Activated T-helper 17 cell treated with anti-CD3 and anti-CD28 coated beads, Interleukin-2, amount 50 U/mL, for 72 hours (primary cell): Measurements from ENCODE around the gene PAOX. TPM values are rescaled to one million over a fixed set of nuclear protein-coding genes. Genes with fewer than 3 reads are reported as not detected.

Experiments used
- ATAC-seq: fragments of 150-1000 bp; cut with Tn5 transposase; replicated peaks from 2 replicates; pipeline ENCODE4 v1.10.0; 2021; ENCODE audit warnings: mild to moderate bottlenecking, moderate library complexity
- H3K27ac Mint-ChIP-seq: one replicate; pipeline ENCODE4 v1.8.0; 2022; ENCODE audit warnings: mixed read lengths
- H3K27me3 Mint-ChIP-seq: one replicate; pipeline ENCODE4 v1.8.0; 2022; ENCODE audit warnings: mixed read lengths
- H3K36me3 Mint-ChIP-seq: one replicate; pipeline ENCODE4 v1.8.0; 2022; ENCODE audit warnings: low read depth, mild to moderate bottlenecking, mixed read lengths
- H3K4me1 Mint-ChIP-seq: one replicate; pipeline ENCODE4 v1.8.0; 2022; ENCODE audit warnings: mixed read lengths
- H3K4me3 Mint-ChIP-seq: one replicate; pipeline ENCODE4 v1.8.0; 2022; ENCODE audit warnings: mild to moderate bottlenecking, mixed read lengths
- H3K9me3 Mint-ChIP-seq: one replicate; pipeline ENCODE4 v1.8.0; 2022; ENCODE audit warnings: mixed read lengths
- total RNA-seq, 2 donors: library from RNA; stranded (reverse); gene quantifications; one replicate each; pipeline ENCODE4 v1.2.3, GENCODE V29; 2022

Gene PAOX
- total RNA-seq, 2 donors from 2014 or later: 3.0 to 9.2 TPM

DNA sequence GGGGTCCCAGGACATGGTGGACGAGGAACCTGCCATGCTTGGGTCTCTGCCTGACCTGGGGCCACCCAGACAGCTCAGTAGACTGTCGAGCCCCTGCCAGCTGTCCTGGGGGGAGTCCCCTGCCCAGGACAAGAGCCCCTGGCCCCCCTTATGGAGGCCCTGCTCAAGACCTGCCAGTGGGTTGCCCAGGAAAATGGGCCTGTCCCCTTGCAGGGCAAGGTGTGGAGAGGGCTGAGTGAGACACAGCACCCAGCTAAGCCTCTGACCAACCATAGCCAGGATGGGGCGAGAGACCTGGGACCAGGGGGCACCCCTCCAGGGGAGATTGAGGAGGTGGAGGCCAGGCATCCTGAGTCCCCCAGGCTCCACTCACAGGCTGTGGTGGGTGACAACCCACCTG lies 23.1 kb upstream of the PAOX start:
- no peaks in the 10 kb centered on the region for H3K4me1 Mint-ChIP-seq
- H3K27ac Mint-ChIP-seq: no peak overlapping the region
- H3K4me3 Mint-ChIP-seq: peak overlapping the region; percentile 53
- no peaks in the 10 kb centered on the region for H3K27me3 Mint-ChIP-seq
- no peaks in the 10 kb centered on the region for H3K9me3 Mint-ChIP-seq
- no peak for ATAC-seq
- H3K36me3 Mint-ChIP-seq: no peaks in the 10 kb centered on the region

GRCh38 chr10:133356549-133357284 lies 22.3 kb upstream of the PAOX start:
- peak; percentile 2 for ATAC-seq
- Mint-ChIP-seq H3K4me1 (peaks cover 2% of the 10 kb centered on the region), H3K4me3 (peak overlapping the region; percentile 53), H3K9me3 (no peaks in the 10 kb centered on the region), H3K27me3 (no peaks in the 10 kb centered on the region), H3K27ac (no peak overlapping the region), H3K36me3 (peaks cover 2% of the 10 kb centered on the region)

DNA sequence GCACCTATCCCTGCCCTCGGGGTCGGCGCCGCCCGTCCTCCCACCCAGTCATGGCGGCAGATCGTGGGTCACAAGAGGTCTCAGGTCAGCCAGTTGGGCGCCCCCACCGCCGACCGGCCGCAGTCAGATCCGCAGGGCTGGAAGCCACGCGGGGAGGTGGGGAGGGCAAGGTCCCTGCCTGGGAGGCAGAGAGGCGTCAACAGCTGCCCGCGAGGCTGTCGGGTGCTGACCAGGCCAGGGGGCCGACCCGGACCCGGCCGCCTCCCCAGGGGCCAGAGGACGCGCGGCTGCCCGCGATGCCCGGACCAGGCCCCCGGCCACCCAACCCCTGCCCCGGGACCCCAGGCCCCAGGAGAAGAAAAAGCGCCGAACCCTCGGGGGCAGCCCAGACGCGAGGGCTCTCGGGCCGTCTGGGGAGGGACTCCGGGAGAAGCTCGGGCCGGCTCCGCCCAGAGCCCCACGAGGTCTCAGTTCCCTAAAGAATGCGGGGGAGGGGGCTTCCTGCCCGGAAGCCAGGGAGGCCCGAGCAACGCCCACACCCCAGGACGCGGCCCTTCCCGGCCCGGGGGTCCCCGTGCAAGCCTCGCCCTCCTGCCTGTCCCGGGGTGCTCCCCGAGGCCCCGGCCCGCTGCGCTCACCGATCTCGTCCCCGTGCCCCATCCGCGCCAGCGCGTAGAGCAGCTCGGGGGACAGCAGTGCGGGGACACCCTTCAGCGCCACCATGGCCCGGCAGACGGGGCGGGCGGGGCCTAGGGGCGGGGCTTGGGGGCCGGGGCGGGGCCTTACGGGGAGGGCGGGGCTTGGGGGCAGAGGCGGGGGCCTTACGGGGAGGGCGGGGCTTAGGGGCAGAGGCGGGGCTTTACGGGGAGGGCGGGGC lies 21.5 kb upstream of the PAOX start, which contains the start of gene FUOM:
TSS of gene FUOM (minus strand) at position 735 of the 877 bp plus-strand sequence. CDS start at position 723, 12 bp downstream.
- no peaks in the 10 kb centered on the region for H3K27me3 Mint-ChIP-seq
- H3K4me1 Mint-ChIP-seq: peaks cover 6% of the 10 kb centered on the region
- peak; percentile 87 for ATAC-seq
- peak within 1 kb of the TSS; percentile 53 for H3K4me3 Mint-ChIP-seq
- peaks cover 10% of the 10 kb centered on the region for H3K36me3 Mint-ChIP-seq
- H3K9me3 Mint-ChIP-seq: no peaks in the 10 kb centered on the region
- no peak within 1 kb of the TSS for H3K27ac Mint-ChIP-seq

DNA sequence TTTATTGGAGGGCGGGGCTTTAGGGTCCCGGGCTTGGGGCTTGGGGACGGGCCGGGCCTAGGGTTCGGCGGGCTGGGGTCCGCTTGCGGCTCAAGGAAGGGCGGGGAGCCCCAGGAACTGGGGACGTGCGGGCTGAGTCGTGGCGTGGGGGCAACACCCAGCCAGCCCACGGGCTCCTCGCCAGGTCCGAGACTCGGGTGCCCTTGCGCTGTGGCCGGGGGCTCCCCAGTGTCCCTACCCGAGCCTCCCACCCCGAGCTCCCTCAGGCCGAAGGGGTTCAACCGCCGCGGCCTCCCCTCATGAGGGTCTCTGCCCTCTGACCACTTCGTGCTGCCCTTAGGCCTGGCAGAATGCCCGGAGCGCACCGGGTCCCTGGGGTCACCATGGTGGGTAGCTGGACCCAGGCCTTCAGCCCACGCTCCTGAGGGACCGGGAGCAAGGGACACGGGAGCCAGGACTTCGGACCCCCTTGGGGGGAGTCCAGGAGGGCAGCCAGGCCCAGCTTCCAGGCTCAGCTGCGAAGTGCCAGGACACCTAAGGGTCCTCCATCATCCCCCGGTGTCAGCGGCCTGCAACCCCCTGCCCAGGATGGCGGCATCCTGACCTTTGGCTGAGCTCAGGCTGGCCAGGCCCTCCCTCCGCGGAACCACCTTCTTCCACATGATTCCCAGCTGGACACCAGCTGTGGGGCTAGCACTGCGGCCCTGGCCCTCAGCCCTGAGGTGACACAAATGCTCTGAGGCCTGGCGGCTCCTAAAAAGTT lies 20.7 kb upstream of the PAOX start:
- Mint-ChIP-seq H3K27me3 (no peaks in the 10 kb centered on the region), H3K27ac (no peak overlapping the region), H3K4me1 (peaks cover 6% of the 10 kb centered on the region), H3K36me3 (peaks cover 18% of the 10 kb centered on the region), H3K4me3 (no peak overlapping the region), H3K9me3 (no peaks in the 10 kb centered on the region)
- no peak for ATAC-seq

DNA sequence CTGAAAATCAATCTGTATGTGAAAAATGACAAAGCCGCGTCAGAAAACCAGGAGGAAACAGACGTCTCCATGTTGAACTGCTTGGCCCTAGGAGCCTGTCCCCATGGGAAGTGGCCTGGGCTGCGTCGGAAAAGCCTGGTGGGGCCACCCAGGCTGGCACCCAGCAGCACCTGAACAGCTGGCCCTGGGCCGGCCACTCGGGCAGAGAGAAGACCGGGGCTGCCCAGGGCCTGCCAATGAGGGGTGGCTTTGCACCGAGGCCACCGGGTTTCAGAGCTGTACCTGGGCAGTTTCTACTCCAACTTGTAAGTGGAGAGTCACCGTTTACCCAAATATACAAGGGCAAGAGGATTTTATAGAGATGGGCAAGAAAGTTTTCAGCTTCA lies 20.1 kb upstream of the PAOX start:
- Mint-ChIP-seq H3K36me3 (peaks cover 21% of the 10 kb centered on the region), H3K27me3 (no peaks in the 10 kb centered on the region), H3K4me3 (no peak overlapping the region), H3K27ac (no peak overlapping the region), H3K9me3 (no peaks in the 10 kb centered on the region), H3K4me1 (peaks cover 6% of the 10 kb centered on the region)
- no peak for ATAC-seq

DNA sequence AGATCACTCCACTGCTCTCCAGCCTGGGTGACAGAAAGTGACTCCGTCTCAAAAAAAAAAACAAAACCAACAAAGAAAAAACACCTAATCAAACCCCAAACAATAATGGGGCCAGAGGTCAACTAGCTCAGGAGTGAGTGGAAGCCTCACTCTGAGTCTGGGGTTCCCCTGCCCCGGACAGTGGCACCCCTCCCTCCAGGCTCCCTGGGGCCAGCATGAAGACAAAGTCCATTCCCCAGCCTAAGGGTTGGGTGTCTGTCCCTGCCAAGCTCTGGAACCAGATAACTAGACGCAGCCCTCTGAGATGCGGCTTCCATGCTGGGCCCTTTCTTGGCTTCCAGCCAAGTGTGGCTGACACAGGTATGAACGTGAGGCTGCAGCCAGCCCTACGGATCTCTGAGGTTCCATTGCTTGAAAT lies 19.5 kb upstream of the PAOX start:
- H3K36me3 Mint-ChIP-seq: peaks cover 26% of the 10 kb centered on the region
- no peak for ATAC-seq
- no peak overlapping the region for H3K27ac Mint-ChIP-seq

DNA sequence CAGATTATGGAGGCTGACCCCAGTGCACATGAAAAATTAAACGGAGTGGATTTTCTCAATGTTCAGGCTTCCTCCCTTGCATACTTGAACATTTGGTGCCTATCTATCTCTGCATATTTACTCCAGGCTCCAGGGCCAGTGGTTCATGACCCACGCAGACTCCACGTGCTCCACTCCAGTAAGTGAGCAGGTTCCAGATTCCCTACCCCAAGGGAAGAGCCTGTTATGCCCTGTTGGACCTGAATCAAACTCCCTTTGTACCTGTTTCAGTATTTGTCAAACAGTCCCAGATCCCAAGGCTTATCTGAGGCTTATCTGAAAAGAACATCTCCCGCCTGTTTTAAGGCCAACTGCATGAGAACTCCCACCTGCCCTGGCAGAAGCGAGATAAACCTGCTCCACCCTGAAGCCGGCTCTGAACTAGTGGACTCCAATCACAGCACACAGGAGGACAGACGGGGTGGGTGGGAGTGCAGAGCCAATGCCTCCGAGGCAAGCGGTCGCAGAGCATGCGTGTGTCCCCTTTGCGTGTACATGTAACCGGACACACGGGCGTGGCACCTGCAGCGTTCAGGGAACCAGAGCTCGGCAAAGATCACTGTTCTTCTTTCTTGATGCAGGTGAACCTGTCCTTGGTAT lies 19.0 kb upstream of the PAOX start:
- H3K27me3 Mint-ChIP-seq: no peaks in the 10 kb centered on the region
- no peak overlapping the region for H3K4me3 Mint-ChIP-seq
- H3K27ac Mint-ChIP-seq: no peak overlapping the region
- H3K9me3 Mint-ChIP-seq: no peaks in the 10 kb centered on the region
- H3K36me3 Mint-ChIP-seq: peaks cover 32% of the 10 kb centered on the region
- ATAC-seq: no peak
- H3K4me1 Mint-ChIP-seq: peaks cover 6% of the 10 kb centered on the region

More for the DNA sequence above, 19.5 kb upstream of the PAOX start:
- H3K4me1 Mint-ChIP-seq: peaks cover 6% of the 10 kb centered on the region
- no peak overlapping the region for H3K4me3 Mint-ChIP-seq
- H3K27me3 Mint-ChIP-seq: no peaks in the 10 kb centered on the region
- no peaks in the 10 kb centered on the region for H3K9me3 Mint-ChIP-seq

GRCh38 chr10:133361227-133361626 lies 17.8 kb upstream of the PAOX start:
- H3K4me3 Mint-ChIP-seq: peak overlapping the region; percentile 12
- no peaks in the 10 kb centered on the region for H3K9me3 Mint-ChIP-seq
- peak overlapping the region; percentile 56 for H3K27ac Mint-ChIP-seq
- no peaks in the 10 kb centered on the region for H3K27me3 Mint-ChIP-seq
- H3K36me3 Mint-ChIP-seq: peaks cover 43% of the 10 kb centered on the region
- no peak for ATAC-seq
- H3K4me1 Mint-ChIP-seq: peaks cover 6% of the 10 kb centered on the region

GRCh38 chr10:133361773-133362441 lies 17.2 kb upstream of the PAOX start:
- Mint-ChIP-seq H3K27me3 (no peaks in the 10 kb centered on the region), H3K4me1 (peaks cover 6% of the 10 kb centered on the region), H3K36me3 (peaks cover 44% of the 10 kb centered on the region), H3K27ac (peak overlapping the region; percentile 56), H3K4me3 (peak overlapping the region; percentile 12), H3K9me3 (no peaks in the 10 kb centered on the region)
- no peak for ATAC-seq

DNA sequence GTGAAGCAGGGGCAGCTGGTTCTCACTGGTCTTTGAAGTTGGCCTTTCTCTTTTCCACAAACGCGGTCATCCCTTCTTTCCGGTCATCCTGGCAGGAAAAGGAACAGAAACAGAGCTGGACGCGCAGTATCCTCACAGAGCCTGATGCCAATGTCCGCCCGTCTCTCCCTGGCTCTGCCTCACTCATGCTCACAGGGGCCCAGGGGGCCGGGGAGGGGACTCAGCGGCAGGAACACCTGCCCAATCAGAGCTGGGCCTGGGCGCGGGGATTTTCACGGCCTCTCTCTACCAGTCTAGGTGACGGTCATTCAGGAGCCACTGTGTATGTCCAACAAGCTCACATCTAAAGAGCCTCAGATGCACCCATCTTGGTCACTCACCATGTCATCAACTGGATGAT lies 16.2 kb upstream of the PAOX start:
- H3K4me1 Mint-ChIP-seq: peaks cover 6% of the 10 kb centered on the region
- no peak overlapping the region for H3K4me3 Mint-ChIP-seq
- no peaks in the 10 kb centered on the region for H3K27me3 Mint-ChIP-seq
- H3K9me3 Mint-ChIP-seq: no peaks in the 10 kb centered on the region
- no peak overlapping the region for H3K27ac Mint-ChIP-seq
- no peak for ATAC-seq
- peaks cover 48% of the 10 kb centered on the region for H3K36me3 Mint-ChIP-seq

DNA sequence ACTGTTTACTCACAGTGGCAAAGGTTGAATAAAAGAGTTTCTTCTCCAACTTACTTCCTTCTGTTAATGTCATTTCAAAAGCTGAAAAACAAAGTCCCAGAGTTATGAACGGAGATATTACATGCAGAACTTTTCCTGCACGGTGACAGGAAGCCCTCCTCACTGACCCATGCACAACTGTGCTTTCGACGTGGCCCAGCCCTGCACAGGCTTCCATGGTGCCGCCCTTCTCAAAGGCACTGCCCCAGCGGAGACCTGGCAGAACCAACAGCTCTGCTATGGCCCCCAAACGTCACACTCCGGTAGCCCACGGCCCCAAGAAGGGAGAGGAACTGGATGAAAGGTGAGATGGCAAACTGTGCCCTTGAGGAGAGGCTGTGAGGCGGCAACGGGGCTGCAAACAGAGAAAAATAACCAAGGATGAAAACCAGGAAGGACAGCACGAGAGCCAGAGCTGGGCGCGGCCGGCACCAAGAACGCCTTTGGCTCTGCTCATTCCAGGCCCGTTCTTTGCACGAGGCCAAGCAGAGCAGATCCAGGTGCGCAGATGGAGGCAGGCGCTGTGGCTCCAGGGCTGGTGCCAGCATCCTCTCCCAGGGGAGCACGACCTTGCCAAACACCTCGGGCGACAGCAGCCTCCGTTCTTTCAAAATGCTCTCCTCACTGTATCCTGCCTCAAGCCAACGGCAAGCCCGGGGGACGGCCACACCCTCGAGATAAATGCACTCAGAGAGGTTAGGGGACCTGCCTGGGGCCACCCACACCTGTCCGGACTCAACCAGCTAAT lies 14.2 kb upstream of the PAOX start:
- ATAC-seq: no peak

GRCh38 chr10:133365461-133366129 lies 13.5 kb upstream of the PAOX start:
- H3K27me3 Mint-ChIP-seq: no peaks in the 10 kb centered on the region
- H3K4me3 Mint-ChIP-seq: no peak overlapping the region
- H3K36me3 Mint-ChIP-seq: peaks cover 74% of the 10 kb centered on the region
- H3K27ac Mint-ChIP-seq: no peak overlapping the region
- no peak for ATAC-seq
- no peaks in the 10 kb centered on the region for H3K9me3 Mint-ChIP-seq
- H3K4me1 Mint-ChIP-seq: peaks cover 6% of the 10 kb centered on the region

More for the DNA sequence above, 14.2 kb upstream of the PAOX start:
- Mint-ChIP-seq H3K4me1 (peaks cover 6% of the 10 kb centered on the region), H3K4me3 (no peak overlapping the region), H3K9me3 (no peaks in the 10 kb centered on the region), H3K27ac (no peak overlapping the region), H3K27me3 (no peaks in the 10 kb centered on the region), H3K36me3 (peaks cover 67% of the 10 kb centered on the region)

DNA sequence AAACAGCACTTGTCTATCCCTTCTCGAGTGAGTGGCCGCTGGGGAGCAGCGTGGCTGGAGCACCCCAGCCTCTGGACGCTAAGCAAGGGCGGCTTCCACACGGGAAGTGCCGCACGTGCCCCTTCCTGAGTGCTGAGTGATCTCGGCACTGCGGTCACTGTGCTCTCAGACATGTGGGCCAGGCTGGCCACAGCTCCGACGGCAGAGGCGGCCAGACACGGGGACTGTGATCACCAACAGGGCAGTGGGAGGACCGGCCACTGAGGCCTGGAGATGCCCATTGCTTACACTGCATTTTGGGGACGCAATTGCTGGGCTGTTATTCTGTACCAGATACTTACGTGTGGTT lies 13.0 kb upstream of the PAOX start:
- no peak overlapping the region for H3K4me3 Mint-ChIP-seq
- H3K9me3 Mint-ChIP-seq: no peaks in the 10 kb centered on the region
- H3K36me3 Mint-ChIP-seq: peaks cover 74% of the 10 kb centered on the region
- H3K27me3 Mint-ChIP-seq: no peaks in the 10 kb centered on the region
- no peak overlapping the region for H3K27ac Mint-ChIP-seq
- no peak for ATAC-seq
- H3K4me1 Mint-ChIP-seq: peaks cover 6% of the 10 kb centered on the region
